RWPE2 (cell line): ENCODE data around the gene ANK3.

Source experiments
- ATAC-seq: fragments of 200-7000 bp; cut with Tn5 transposase; 3 replicates; pipeline ENCODE4 v1.9.1; 2021; ENCODE audit warnings: low read depth
- DNase-seq: peaks from one replicate; pipeline ENCODE4 v3.0.0-alpha.2; 2020; ENCODE audit warnings: low spot score
- H3K27ac ChIP-seq: fragments of 450-650 bp; 2 replicates; pipeline ENCODE4 v1.5.1; 2017; ENCODE audit warnings: mild to moderate bottlenecking; ENCODE audit not compliant: poor library complexity, severe bottlenecking
- H3K27me3 ChIP-seq: fragments of 250-450 bp; sonication (Bioruptor Pico); 2 replicates; pipeline ENCODE4 v1.5.1; 2021; ENCODE audit warnings: mild to moderate bottlenecking, moderate library complexity; ENCODE audit not compliant: insufficient read depth, poor library complexity, severe bottlenecking
- H3K36me3 ChIP-seq: fragments of 250-450 bp; sonication (Bioruptor Pico); 2 replicates; pipeline ENCODE4 v1.5.1; 2020; ENCODE audit warnings: low read depth, mild to moderate bottlenecking, moderate library complexity
- H3K4me1 ChIP-seq: fragments of 250-450 bp; sonication (Bioruptor Pico); 2 replicates; pipeline ENCODE4 v1.5.1; 2021; ENCODE audit warnings: mild to moderate bottlenecking, moderate library complexity; ENCODE audit not compliant: insufficient read depth, poor library complexity, severe bottlenecking
- H3K4me3 ChIP-seq: fragments of 250-450 bp; sonication (Bioruptor Pico); 2 replicates; pipeline ENCODE4 v1.5.1; 2021; ENCODE audit warnings: mild to moderate bottlenecking, moderate library complexity; ENCODE audit not compliant: severe bottlenecking
- H3K9me3 ChIP-seq: fragments of 250-450 bp; sonication (Bioruptor Pico); 2 replicates; pipeline ENCODE4 v1.5.1; 2021; ENCODE audit warnings: mild to moderate bottlenecking, moderate library complexity; ENCODE audit not compliant: severe bottlenecking
- CTCF ChIP-seq: fragments of 450-650 bp; IDR thresholded peaks from one replicate; pipeline ENCODE4 v1.5.1; 2017; ENCODE audit warnings: mild to moderate bottlenecking, moderate library complexity; ENCODE audit not compliant: poor library complexity, severe bottlenecking

ANK3 gene

DNA sequence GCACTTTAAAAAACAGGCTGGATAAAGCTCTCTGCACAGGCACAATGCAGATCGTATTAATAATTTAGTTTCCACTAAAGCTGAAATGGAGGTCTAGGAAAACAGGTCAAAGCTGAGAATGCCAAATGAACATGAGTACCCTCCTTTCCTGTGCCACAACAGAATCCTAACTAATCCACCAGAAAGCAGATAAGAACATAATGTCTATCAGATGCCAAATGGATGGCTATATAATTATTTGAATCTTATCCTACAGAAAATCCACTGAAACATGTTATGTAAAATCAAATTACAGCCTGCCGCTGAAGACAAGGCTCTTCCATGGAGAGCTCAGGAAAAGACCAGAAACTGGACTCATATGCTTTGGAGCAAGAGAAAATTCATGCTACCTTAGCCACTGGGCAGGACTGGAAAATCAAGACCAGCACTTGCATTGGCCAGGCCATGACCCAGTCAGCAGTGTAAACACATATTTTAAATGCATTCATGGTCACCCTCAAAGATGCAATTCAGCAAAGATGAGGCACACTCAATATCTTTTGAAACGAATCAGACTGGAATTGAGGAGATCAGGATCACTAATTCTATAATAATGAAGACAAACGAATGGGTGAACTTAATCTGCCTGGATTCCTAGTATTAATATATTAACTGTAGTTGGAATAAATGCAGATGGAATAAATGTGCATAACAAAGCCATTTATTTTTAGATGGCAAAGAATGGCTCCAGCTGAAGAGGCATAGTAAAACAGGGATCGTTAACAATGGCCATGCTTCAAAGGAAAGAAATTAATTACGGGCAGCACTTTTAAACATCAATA is 13.2 kb downstream of the ANK3 start:
- Histone ChIP-seq H3K4me1 (peaks cover 2% of the 10 kb centered on the region), H3K27me3 (no peaks in the 10 kb centered on the region), H3K36me3 (no peaks in the 10 kb centered on the region), H3K27ac (no peak overlapping the region), H3K9me3 (no peaks in the 10 kb centered on the region), H3K4me3 (no peak overlapping the region)
- DNase-seq: no peak
- ATAC-seq: no peak
- TF ChIP-seq CTCF: no peak

DNA sequence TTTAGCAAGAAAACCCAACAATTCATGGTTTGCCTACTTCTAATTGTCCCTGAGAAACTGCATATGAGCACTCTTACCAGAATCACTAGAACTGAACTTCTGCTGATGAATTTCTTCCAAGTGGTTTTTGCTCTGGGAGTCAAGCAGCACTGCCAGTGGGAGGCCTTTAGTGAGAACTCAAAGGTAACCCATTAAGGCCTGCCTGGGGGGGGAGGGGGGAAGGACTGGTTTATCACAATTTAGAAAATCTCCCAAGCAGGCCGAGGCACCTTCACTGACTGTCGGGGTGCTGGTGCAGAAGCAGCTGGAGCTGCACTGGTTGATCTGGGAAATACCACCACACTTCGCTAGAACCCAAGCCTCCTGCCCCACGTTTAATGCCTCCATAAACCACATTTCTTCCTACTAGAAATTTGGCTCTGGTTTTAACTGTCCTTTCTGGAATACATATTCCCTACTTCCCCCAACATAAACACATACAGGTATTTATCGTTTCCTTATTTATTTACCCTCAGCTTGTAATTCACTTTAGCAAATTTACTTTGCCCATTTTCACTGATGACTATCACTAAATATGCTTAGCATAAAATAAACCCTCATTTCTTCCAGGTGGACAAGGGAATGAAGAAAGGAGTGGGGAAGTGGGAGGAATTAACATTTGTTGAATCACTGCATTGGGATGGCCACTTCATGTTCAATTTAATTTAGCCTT is 14.2 kb downstream of the ANK3 start:
- H3K27ac ChIP-seq: no peak overlapping the region
- ATAC-seq (no peak), DNase-seq (no peak)

DNA sequence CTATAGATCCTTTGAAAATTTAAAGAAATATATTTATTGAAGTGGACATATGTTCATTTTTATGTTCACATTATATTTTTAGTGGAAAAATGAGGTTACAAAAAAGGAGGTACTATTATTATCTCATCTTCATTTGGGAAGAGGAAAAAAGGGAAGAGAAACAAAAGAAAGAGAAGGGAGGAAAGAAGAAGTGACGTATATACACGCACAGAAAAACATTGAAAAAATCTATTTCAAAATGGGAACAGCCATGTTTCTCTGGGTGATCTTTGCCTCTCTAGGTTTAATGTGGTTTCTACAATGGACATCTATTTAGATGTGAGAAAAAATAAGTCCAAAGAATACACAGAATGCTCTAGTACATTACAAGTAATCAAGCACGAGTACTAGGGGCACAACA is 14.8 kb downstream of the ANK3 start:
- ATAC-seq (no peak), DNase-seq (no peak)
- Histone ChIP-seq H3K9me3 (no peaks in the 10 kb centered on the region), H3K4me1 (peaks cover 2% of the 10 kb centered on the region), H3K27me3 (no peaks in the 10 kb centered on the region), H3K36me3 (no peaks in the 10 kb centered on the region), H3K27ac (no peak overlapping the region), H3K4me3 (no peak overlapping the region)
- TF ChIP-seq CTCF: no peak

More for the DNA sequence above, 14.2 kb downstream of the ANK3 start:
- H3K36me3 ChIP-seq: no peaks in the 10 kb centered on the region
- no peak overlapping the region for H3K4me3 ChIP-seq
- H3K9me3 ChIP-seq: no peaks in the 10 kb centered on the region
- H3K27me3 ChIP-seq: no peaks in the 10 kb centered on the region
- peaks cover 2% of the 10 kb centered on the region for H3K4me1 ChIP-seq
- no peak for TF ChIP-seq CTCF

DNA sequence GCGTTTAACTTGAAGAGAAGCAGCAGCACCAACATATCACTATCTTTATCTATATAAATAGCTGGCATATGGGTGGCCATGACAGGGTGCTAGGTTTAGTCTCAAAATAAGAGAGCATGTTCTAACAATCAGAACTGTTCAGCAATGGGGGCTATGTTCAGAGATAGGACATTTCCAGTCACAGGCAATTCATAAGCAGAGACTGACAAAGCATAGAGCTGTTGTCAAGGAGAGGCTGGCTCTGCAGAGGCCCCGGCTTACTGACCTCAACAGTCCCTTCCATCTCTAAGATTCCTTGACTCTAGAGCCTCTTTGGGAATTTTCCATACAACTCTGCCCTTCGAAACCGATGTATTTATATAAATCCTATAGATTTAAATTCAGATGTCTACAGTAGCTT is 17.2 kb downstream of the ANK3 start:
- no peaks in the 10 kb centered on the region for H3K9me3 ChIP-seq
- ATAC-seq: no peak
- H3K36me3 ChIP-seq: no peaks in the 10 kb centered on the region
- H3K4me3 ChIP-seq: no peak overlapping the region
- H3K4me1 ChIP-seq: no peaks in the 10 kb centered on the region
- no peak for TF ChIP-seq CTCF
- no peaks in the 10 kb centered on the region for H3K27me3 ChIP-seq
- DNase-seq: no peak
- no peak overlapping the region for H3K27ac ChIP-seq

- no peak overlapping the region for H3K27ac ChIP-seq
- no peaks in the 10 kb centered on the region for H3K4me1 ChIP-seq
- H3K4me3 ChIP-seq: no peak overlapping the region
- DNase-seq (no peak), ATAC-seq (no peak)
- H3K27me3 ChIP-seq: no peaks in the 10 kb centered on the region
- H3K36me3 ChIP-seq: no peaks in the 10 kb centered on the region
- H3K9me3 ChIP-seq: no peaks in the 10 kb centered on the region
- TF ChIP-seq CTCF: no peak
Observed at GRCh38 chr10:60369547-60369930, 20.1 kb downstream of the ANK3 start.
